ENCODE measurements around the gene CLOCK. TPM values are rescaled to one million over a fixed set of nuclear protein-coding genes. Genes with fewer than 3 reads are reported as not detected.

Gene CLOCK
- total RNA-seq, 3 donors from 2014 or later, result 29.8 to 32.2 (median 30.2) TPM

DNA sequence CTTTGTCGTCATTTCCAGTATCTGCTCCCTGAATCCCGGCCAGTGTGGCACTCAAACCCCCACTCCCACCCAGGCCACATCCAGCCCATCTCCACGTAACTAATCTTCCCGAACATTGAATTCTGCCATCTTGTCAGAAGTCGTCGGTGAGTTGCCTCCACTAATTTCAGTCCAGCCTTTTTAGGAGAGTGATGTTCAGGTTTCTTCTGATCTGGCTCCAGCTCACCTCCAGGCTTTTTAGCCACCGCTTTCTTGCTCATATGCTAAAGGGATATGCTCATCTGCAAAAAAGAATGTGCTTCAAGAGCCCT is 149.6 kb downstream of the CLOCK start:
- peak overlapping the region; percentile 99 for H3K27ac ChIP-seq
- H3K36me3 ChIP-seq, result no peaks in the 10 kb centered on the region
- H3K4me1 ChIP-seq, result peaks cover 0 to 4% of the 10 kb centered on the region in 2 donors
- H3K27me3 ChIP-seq, result no peaks in the 10 kb centered on the region
- DNase-seq (ENCODE audit: low spot score in 2 of 2), result peak in 1 of 2 donors; percentile 19
- intact Hi-C loops (cut with DNase I; ENCODE audit: low total_unique reads), result no loop called here
- TF ChIP-seq POLR2A (IDR thresholded peaks at IDR 0.05) (no peak), POLR2AphosphoS5 (IDR thresholded peaks at IDR 0.05) (peak in 1 of 3 donors; percentile 49)
- no peaks in the 10 kb centered on the region for H3K9me3 ChIP-seq
- peak overlapping the region; percentile 92 to 97 (median 94) for H3K4me3 ChIP-seq

- TF ChIP-seq POLR2AphosphoS5 (IDR thresholded peaks at IDR 0.05) (peak; percentile 9 to 35 (median 28)), POLR2A (IDR thresholded peaks at IDR 0.05) (no peak)
- peak overlapping the region; percentile 92 to 97 (median 94) for H3K4me3 ChIP-seq
- H3K27ac ChIP-seq, result peak overlapping the region; percentile 99
- no peaks in the 10 kb centered on the region for H3K9me3 ChIP-seq
- H3K4me1 ChIP-seq, result peaks cover 0 to 4% of the 10 kb centered on the region in 2 donors
- H3K36me3 ChIP-seq, result no peaks in the 10 kb centered on the region
- H3K27me3 ChIP-seq, result no peaks in the 10 kb centered on the region
- peak in 1 of 2 donors; percentile 21 for DNase-seq (ENCODE audit: low spot score in 2 of 2)
- intact Hi-C loops (cut with DNase I; ENCODE audit: low total_unique reads), result no loop called here
Measured at GRCh38 chr4:55396308-55397125, 150.2 kb downstream of the CLOCK start.

GRCh38 chr4:55395529-55396307 is 151.0 kb downstream of the CLOCK start, which contains the start of gene TMEM165:
TMEM165 (plus strand) TSS chr4:55395957; CDS start chr4:55396190, 233 bp downstream.
- TF ChIP-seq POLR2A (IDR thresholded peaks at IDR 0.05) (peak; percentile 87), CTCF (IDR thresholded peaks at IDR 0.05) (no peak), POLR2AphosphoS5 (IDR thresholded peaks at IDR 0.05) (peak; percentile 67 to 92 (median 87))

DNA sequence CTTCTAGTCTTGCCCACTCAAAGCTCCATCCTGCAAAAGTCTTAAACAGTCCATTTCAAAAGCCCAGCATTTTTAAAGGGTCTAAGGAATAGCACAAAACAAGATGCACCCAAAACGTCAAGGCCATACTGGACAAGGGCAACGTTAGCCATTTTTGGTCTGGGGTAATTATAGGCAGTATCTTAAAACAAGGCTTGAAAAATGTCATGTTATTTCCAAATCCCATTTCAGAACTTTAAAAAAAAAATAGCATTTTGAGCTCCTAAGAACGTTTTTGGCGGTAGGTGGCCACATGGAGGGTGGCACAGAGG is 151.5 kb downstream of the CLOCK start:
- H3K36me3 ChIP-seq, result no peaks in the 10 kb centered on the region
- peak overlapping the region; percentile 92 to 97 (median 94) for H3K4me3 ChIP-seq
- H3K27me3 ChIP-seq, result no peaks in the 10 kb centered on the region
- intact Hi-C loops (cut with DNase I; ENCODE audit: low total_unique reads), result no loop called here
- no peak for TF ChIP-seq CTCF (IDR thresholded peaks at IDR 0.05)
- no peak for TF ChIP-seq POLR2A (IDR thresholded peaks at IDR 0.05)
- no peak for TF ChIP-seq POLR2AphosphoS5 (IDR thresholded peaks at IDR 0.05)
- no peaks in the 10 kb centered on the region for H3K9me3 ChIP-seq
- H3K4me1 ChIP-seq, result peaks cover 0 to 4% of the 10 kb centered on the region in 2 donors
- H3K27ac ChIP-seq, result peak overlapping the region; percentile 99
- no peak for DNase-seq (ENCODE audit: low spot score in 2 of 2)

More at GRCh38 chr4:55395529-55396307, 151.0 kb downstream of the CLOCK start, which contains the start of gene TMEM165:
- Histone ChIP-seq H3K9me3 (no peaks in the 10 kb centered on the region), H3K27me3 (no peaks in the 10 kb centered on the region), H3K27ac (peak within 1 kb of the TSS; percentile 99), H3K36me3 (no peaks in the 10 kb centered on the region), H3K4me3 (peak within 1 kb of the TSS; percentile 92 to 97 (median 94)), H3K4me1 (peaks cover 0 to 4% of the 10 kb centered on the region in 2 donors)
- peak; percentile 93 for DNase-seq (ENCODE audit: low spot score in 2 of 2)
- intact Hi-C loops (cut with DNase I; ENCODE audit: low total_unique reads), result no loop called here

DNA sequence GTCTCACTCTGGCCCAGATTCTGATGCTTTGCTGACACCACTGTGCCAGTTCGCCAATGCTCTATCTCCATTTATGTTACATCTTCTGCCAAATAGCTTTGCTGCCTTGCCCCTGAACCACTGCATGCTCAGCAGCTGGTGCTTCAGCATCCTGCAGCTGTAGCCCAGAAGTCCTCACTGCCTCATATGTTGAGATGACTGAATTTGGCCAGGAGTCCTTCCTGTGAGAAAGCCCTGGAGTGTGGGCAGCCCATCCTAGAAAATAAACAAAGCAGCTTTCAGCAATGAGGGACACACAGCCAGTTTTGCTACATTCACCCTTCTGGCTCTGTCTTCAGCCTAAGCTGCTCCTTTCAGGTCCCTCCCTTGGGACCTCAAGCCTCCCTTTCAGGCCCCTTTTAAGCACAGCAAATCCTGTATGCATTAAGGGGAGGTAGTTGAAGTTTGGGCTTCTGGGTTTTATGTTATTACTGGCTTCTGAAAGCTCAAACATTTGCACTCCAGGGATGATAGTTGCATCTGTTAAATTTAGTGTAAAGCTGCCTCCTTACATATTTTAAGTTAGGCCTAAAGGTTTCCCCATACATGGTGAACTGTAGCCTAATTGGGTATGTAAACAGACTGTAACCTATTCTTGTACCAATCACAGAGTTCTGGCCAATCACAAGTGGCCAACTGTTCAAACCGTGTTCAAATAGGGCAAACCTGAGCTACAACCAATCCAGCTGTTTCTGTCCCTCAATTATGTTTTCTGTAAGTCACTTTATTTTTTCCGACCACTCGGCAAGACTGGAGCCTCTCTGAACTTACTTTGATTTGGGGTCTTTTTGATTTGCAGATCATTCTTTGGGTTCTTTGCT is 153.0 kb downstream of the CLOCK start:
- no peak for DNase-seq (ENCODE audit: low spot score in 2 of 2)
- H3K4me3 ChIP-seq, result no peak overlapping the region
- no peaks in the 10 kb centered on the region for H3K9me3 ChIP-seq
- H3K4me1 ChIP-seq, result no peaks in the 10 kb centered on the region
- H3K36me3 ChIP-seq, result no peaks in the 10 kb centered on the region
- H3K27me3 ChIP-seq, result no peaks in the 10 kb centered on the region
- no peak for TF ChIP-seq CTCF (IDR thresholded peaks at IDR 0.05)
- TF ChIP-seq POLR2A (IDR thresholded peaks at IDR 0.05), result no peak
- TF ChIP-seq POLR2AphosphoS5 (IDR thresholded peaks at IDR 0.05), result no peak
- H3K27ac ChIP-seq, result no peak overlapping the region
- intact Hi-C loops (cut with DNase I; ENCODE audit: low total_unique reads), result no loop called here
